ENCODE measurements around the gene FAM83F.

- TF ChIP-seq EZH2 (IDR thresholded peaks at IDR 0.05; ENCODE audit: borderline replicate concordance, insufficient read depth, low read depth, low read length, poor library complexity, severe bottlenecking), result no peak
- no peak for TF ChIP-seq CTCF (IDR thresholded peaks at IDR 0.05)
Measured at GRCh38 chr22:39966470-39966869, 28.3 kb upstream of the FAM83F start.
